Tibial nerve (tissue), 4 donors: ENCODE measurements around the gene ERCC1. TPM values are rescaled to one million over a fixed set of nuclear protein-coding genes. Genes with fewer than 3 reads are reported as not detected.

Source experiments
- DNase-seq, 2 donors: peaks; one replicate each; pipeline ENCODE4 v3.0.0-alpha.2; 2019; ENCODE audit warnings: low spot score in 2 of 2
- H3K27ac ChIP-seq, 4 donors: fragments of 200-600 bp; sonication (generic) in 3 of 4; one replicate each; pipeline ENCODE4 v1.5.1; 2017 to 2019; ENCODE audit warnings: mild to moderate bottlenecking in 1 of 4
- H3K27me3 ChIP-seq, 2 donors: fragments of 200-600 bp; sonication (generic) in 1 of 2; one replicate each; pipeline versions ENCODE4 v1.5.1 to v1.6.0; 2017 to 2019
- H3K36me3 ChIP-seq, 3 donors: fragments of 200-600 bp; sonication (generic); one replicate each; pipeline ENCODE4 v1.5.1; 2018 to 2019
- H3K4me1 ChIP-seq, 4 donors: fragments of 200-600 bp; sonication (generic) in 3 of 4; one replicate each; pipeline ENCODE4 v1.5.1; 2017 to 2019
- H3K4me3 ChIP-seq, 4 donors: fragments of 200-600 bp; sonication (generic) in 3 of 4; one replicate each; pipeline ENCODE4 v1.5.1; 2017 to 2019; ENCODE audit warnings: mild to moderate bottlenecking in 1 of 4, moderate library complexity in 1 of 4
- H3K9me3 ChIP-seq, 4 donors: fragments of 200-600 bp; sonication (generic) in 3 of 4; one replicate each; pipeline ENCODE4 v1.5.1; 2017 to 2019
- CTCF ChIP-seq, 5 experiments: fragments of 200-600 bp in 3 of 5; fragments of 450-650 bp in 2 of 5; sonication (generic) in 3 of 5; IDR thresholded peaks; one replicate each; pipeline ENCODE4 v1.5.1; 2016 to 2019; ENCODE audit warnings: antibody characterized with exemption in 5 of 5, mild to moderate bottlenecking in 3 of 5, moderate library complexity in 2 of 5
- EP300 ChIP-seq, 2 donors: sonication (generic); formaldehyde crosslinking; IDR thresholded peaks; one replicate each; pipeline ENCODE4 v1.6.1; 2017; ENCODE audit warnings: antibody characterized with exemption in 2 of 2, mild to moderate bottlenecking in 1 of 2
- POLR2A ChIP-seq, 2 donors: fragments of 450-650 bp; IDR thresholded peaks; one replicate each; pipeline ENCODE4 v1.6.1; 2017; ENCODE audit warnings: antibody characterized with exemption in 2 of 2, mild to moderate bottlenecking in 2 of 2, moderate library complexity in 2 of 2
- WGBS, 2 donors: methylation state at CpG; one replicate each; pipeline ENCODE4 v1.1.5; 2018; 5-methylcytosine and 5-hydroxymethylcytosine counted together
- total RNA-seq, 4 donors: library from RNA; depleted of rRNA; stranded (reverse); fragments of >200 nt; gene quantifications; one replicate each; pipeline ENCODE4 v1.1.0, GENCODE V29; 2016

ERCC1 gene
- total RNA-seq, 4 donors from 2014 or later = 95.5 to 161 (median 99.2) TPM

- H3K4me3 ChIP-seq = no peak overlapping the region
- peaks cover 0 to 63% (median 0%) of the 10 kb centered on the region in 3 donors for H3K36me3 ChIP-seq
- WGBS, 2 donors = 80 to 87% methylated on average over 6 of the region's 6 CpGs
- H3K27me3 ChIP-seq = no peaks in the 10 kb centered on the region
- TF ChIP-seq POLR2A (IDR thresholded peaks at IDR 0.05) (no peak), CTCF (IDR thresholded peaks at IDR 0.05) (no peak), EP300 (IDR thresholded peaks at IDR 0.05) (no peak)
- H3K27ac ChIP-seq = no peak overlapping the region
- DNase-seq = no peak
- H3K4me1 ChIP-seq = peaks cover 0 to 54% (median 19%) of the 10 kb centered on the region in 4 donors
- H3K9me3 ChIP-seq = no peaks in the 10 kb centered on the region
Observed at GRCh38 chr19:45420871-45421270, 2.8 kb downstream of the ERCC1 start.

- peak overlapping the region in 2 of 4 donors; percentile 13 to 53 for H3K27ac ChIP-seq
- H3K4me1 ChIP-seq = peaks cover 0 to 52% (median 17%) of the 10 kb centered on the region in 4 donors
- WGBS, 2 donors = 69 to 78% methylated on average over 5 to 10 of the region's 10 CpGs
- peaks cover 0 to 68% (median 0%) of the 10 kb centered on the region in 3 donors for H3K36me3 ChIP-seq
- no peaks in the 10 kb centered on the region for H3K9me3 ChIP-seq
- TF ChIP-seq POLR2A (IDR thresholded peaks at IDR 0.05) = no peak
- TF ChIP-seq EP300 (IDR thresholded peaks at IDR 0.05) = no peak
- no peak for TF ChIP-seq CTCF (IDR thresholded peaks at IDR 0.05)
- no peak overlapping the region for H3K4me3 ChIP-seq
- H3K27me3 ChIP-seq = no peaks in the 10 kb centered on the region
- DNase-seq = no peak
Observed at GRCh38 chr19:45420356-45420755, 3.4 kb downstream of the ERCC1 start.

GRCh38 chr19:45419895-45420294, 3.8 kb downstream of the ERCC1 start:
- Histone ChIP-seq H3K4me1 (peaks cover 0 to 47% (median 14%) of the 10 kb centered on the region in 4 donors), H3K9me3 (no peaks in the 10 kb centered on the region), H3K36me3 (peaks cover 0 to 71% (median 0%) of the 10 kb centered on the region in 3 donors), H3K27ac (peak overlapping the region in 2 of 4 donors; percentile 13 to 53), H3K27me3 (no peaks in the 10 kb centered on the region), H3K4me3 (no peak overlapping the region)
- WGBS, 2 donors = 19 to 80% methylated on average over 1 to 3 of the region's 3 CpGs
- DNase-seq = no peak
- TF ChIP-seq POLR2A (IDR thresholded peaks at IDR 0.05) = no peak
- no peak for TF ChIP-seq EP300 (IDR thresholded peaks at IDR 0.05)
- no peak for TF ChIP-seq CTCF (IDR thresholded peaks at IDR 0.05)

- H3K36me3 ChIP-seq = peaks cover 0 to 76% (median 0%) of the 10 kb centered on the region in 3 donors
Observed at GRCh38 chr19:45419396-45419795, 4.3 kb downstream of the ERCC1 start.

More at GRCh38 chr19:45419396-45419795, 4.3 kb downstream of the ERCC1 start:
- peaks cover 0 to 42% (median 10%) of the 10 kb centered on the region in 4 donors for H3K4me1 ChIP-seq
- no peak overlapping the region for H3K4me3 ChIP-seq
- WGBS, 2 donors = 64 to 72% methylated on average over 4 of the region's 4 CpGs
- no peaks in the 10 kb centered on the region for H3K9me3 ChIP-seq
- no peak for DNase-seq
- peak overlapping the region in 1 of 4 donors; percentile 53 for H3K27ac ChIP-seq
- H3K27me3 ChIP-seq = no peaks in the 10 kb centered on the region
- TF ChIP-seq CTCF (IDR thresholded peaks at IDR 0.05) = no peak
- no peak for TF ChIP-seq POLR2A (IDR thresholded peaks at IDR 0.05)
- TF ChIP-seq EP300 (IDR thresholded peaks at IDR 0.05) = no peak
